Large intestine (tissue), 3 donors: ENCODE results near the gene ASTN2. TPM values are rescaled to one million over a fixed set of nuclear protein-coding genes. Genes with fewer than 3 reads are reported as not detected.
"Not testable (repeated sequence)": the region's sequence is repeated elsewhere in the genome, so short reads cannot be mapped to it uniquely, and the experiment has no call there.

ENCODE experiments used
- DNase-seq, 2 donors: peaks; one replicate each; pipeline versions ENCODE4 v3.0.0 to v3.0.0-alpha.2; 2013
- H3K27ac ChIP-seq: one replicate; pipeline ENCODE4 v1.5.1; 2013; ENCODE audit warnings: low read length
- H3K27me3 ChIP-seq: 2 replicates; pipeline ENCODE4 v1.6.1; 2013; ENCODE audit warnings: low read length; ENCODE audit not compliant: control insufficient read depth, insufficient read depth
- H3K36me3 ChIP-seq: 2 replicates; pipeline ENCODE4 v1.6.1; 2013; ENCODE audit warnings: low read length; ENCODE audit not compliant: control insufficient read depth, insufficient read depth
- H3K4me1 ChIP-seq: one replicate; pipeline ENCODE4 v1.6.1; 2013; ENCODE audit warnings: low read length; ENCODE audit not compliant: control insufficient read depth, insufficient read depth
- H3K4me3 ChIP-seq: one replicate; pipeline ENCODE4 v1.5.1; 2013; ENCODE audit warnings: low read length
- H3K9me3 ChIP-seq: one replicate; pipeline ENCODE4 v1.6.1; 2013; ENCODE audit warnings: mild to moderate bottlenecking, low read depth, low read length, moderate library complexity; ENCODE audit not compliant: control insufficient read depth
- WGBS: methylation state at CpG from one replicate; pipeline ENCODE4 v1.1.5; 2013; ENCODE audit warnings: low lambda C conversion rate; ENCODE audit not compliant: insufficient coverage; 5-methylcytosine and 5-hydroxymethylcytosine counted together
- polyA plus RNA-seq: library from polyadenylated mRNA; unstranded; fragments of 120-200 nt; gene quantifications from one replicate; pipeline ENCODE4 v1.2.1, GENCODE V29; 2013

The ASTN2 gene
- polyA plus RNA-seq, 1 donor, result 11.4 TPM

- WGBS, result no CpG with 5 or more reads among the region's 5 CpGs
- no peaks in the 10 kb centered on the region for H3K27me3 ChIP-seq
- no peak overlapping the region for H3K4me3 ChIP-seq
- H3K4me1 ChIP-seq, result no peaks in the 10 kb centered on the region
- no peaks in the 10 kb centered on the region for H3K9me3 ChIP-seq
- H3K36me3 ChIP-seq, result no peaks in the 10 kb centered on the region
- no peak overlapping the region for H3K27ac ChIP-seq
- DNase-seq, result no peak
These were observed 333.1 kb downstream of the ASTN2 start for GRCh38 chr9:117081641-117082317.

- Histone ChIP-seq H3K36me3 (no peaks in the 10 kb centered on the region), H3K9me3 (no peaks in the 10 kb centered on the region), H3K27me3 (no peaks in the 10 kb centered on the region), H3K27ac (no peak overlapping the region), H3K4me3 (no peak overlapping the region), H3K4me1 (no peaks in the 10 kb centered on the region)
- no CpG with 5 or more reads among the region's 2 CpGs for WGBS
- DNase-seq, result no peak
These were observed 334.0 kb downstream of the ASTN2 start for GRCh38 chr9:117080765-117081390.

DNA sequence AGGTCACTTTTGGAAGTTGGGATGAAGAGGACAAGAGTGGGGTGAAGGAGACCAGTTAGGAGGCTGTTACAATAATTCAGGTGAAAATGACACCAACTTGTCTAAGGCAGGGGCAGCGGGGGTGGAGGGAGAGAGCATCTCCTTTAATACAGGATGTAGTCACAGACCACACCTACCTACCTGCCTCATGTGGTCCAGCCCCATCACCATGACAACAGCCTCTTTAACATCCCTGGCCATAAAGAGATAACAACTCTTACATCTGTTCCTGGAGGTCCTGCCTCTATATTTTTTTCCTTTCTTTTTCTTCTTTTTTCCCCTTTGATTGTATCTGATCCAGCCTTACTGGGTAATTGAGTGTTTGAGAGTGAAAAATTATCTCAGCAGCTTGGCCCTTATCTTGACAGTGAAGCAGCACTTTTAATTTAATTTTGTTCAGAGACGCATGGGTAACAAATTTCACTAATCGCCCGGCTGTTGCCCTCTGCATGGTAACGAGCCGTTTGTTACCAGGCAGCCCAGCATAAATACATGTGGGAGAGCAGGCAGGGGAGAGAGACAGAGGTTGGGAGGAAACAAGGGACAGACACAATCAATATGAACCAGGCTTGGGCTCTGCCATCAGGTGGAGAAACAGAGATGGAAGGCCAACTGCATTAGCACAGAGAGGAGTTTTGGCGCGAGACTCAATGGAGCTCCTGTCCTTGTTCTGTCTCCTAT, 338.1 kb downstream of the ASTN2 start:
- WGBS, result 67% methylated on average over 3 of the region's 8 CpGs
- Histone ChIP-seq H3K36me3 (no peaks in the 10 kb centered on the region), H3K9me3 (no peaks in the 10 kb centered on the region), H3K27ac (no peak overlapping the region), H3K4me3 (no peak overlapping the region), H3K27me3 (no peaks in the 10 kb centered on the region), H3K4me1 (no peaks in the 10 kb centered on the region)
- peak in 1 of 2 donors; percentile 12 for DNase-seq

DNA sequence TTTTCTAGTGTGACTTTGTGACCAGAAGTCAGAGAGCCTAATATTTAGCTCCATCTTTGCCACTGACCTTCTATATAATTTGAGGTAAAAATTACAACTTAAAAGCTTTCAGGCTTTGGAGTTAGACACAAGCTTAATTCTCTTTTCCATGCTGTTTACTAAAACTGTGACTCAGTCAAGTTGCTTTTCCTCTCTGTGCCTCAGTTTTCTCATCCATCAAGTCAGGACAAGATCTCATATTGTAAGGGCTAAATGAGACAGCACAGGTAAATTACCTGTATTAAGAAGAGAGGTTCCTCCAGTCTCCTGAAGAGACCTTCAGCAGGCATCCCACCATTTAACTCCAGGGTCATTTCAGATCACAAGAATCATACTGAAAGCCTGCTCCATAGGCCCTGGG, 339.2 kb downstream of the ASTN2 start:
- Histone ChIP-seq H3K9me3 (no peaks in the 10 kb centered on the region), H3K4me3 (no peak overlapping the region), H3K27me3 (no peaks in the 10 kb centered on the region), H3K27ac (no peak overlapping the region), H3K36me3 (no peaks in the 10 kb centered on the region), H3K4me1 (no peaks in the 10 kb centered on the region)
- no peak for DNase-seq

DNA sequence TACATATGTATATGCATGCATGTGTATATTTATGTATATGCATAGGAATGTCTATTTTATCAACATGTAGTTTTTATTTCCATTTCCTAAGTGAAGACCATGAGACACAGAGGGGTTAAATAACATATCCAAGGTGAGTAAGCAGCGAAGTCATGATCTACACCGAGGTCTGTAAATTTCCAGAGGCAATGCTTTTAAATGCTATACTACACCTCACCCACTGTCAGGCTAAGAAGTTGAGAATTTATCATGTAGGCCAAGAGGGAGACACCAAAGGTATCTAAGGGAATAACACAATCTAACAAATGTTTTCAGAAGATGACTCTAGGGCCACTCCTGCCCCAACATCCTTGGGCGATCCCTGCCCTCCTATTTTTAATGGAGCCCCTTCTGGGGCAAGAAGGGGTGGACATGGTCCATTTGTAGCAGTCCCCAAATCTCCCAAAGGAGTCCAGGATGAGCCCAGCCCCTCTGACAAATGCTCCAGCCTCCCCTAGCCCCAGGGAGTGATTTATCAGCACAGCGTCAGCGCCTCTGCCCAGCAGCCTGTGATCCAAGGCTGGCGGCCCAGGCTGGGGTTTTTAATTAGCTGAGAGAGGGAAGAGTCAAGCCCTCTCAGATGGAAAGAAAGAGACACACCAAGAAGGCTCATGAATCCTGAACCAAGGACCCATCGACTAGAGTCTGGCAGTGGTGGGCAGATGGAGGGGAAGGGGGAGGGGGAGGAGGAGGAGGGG, 339.9 kb downstream of the ASTN2 start:
- Histone ChIP-seq H3K4me3 (no peak overlapping the region), H3K27me3 (no peaks in the 10 kb centered on the region), H3K9me3 (no peaks in the 10 kb centered on the region), H3K27ac (no peak overlapping the region), H3K36me3 (no peaks in the 10 kb centered on the region), H3K4me1 (no peaks in the 10 kb centered on the region)
- WGBS, result no CpG with 5 or more reads among the region's 7 CpGs
- DNase-seq, result no peak

DNA sequence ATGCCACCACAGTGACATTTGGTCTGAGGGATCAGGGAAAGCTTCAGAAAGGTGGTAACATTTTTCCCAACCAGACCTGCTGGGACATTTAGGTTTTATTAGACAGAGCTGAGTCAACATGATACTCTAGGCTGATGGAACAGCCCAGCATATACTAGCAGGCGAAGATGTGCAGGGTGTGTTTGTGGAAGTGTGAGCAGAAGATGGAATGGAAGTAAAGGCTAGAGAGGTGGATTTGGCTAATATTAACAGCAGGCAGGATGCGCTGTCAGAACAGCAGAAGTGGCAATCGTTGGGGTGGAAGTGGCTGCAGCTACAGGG, 340.6 kb downstream of the ASTN2 start:
- H3K4me1 ChIP-seq, result no peaks in the 10 kb centered on the region
- H3K27ac ChIP-seq, result no peak overlapping the region

GRCh38 chr9:117073539-117074341, 341.1 kb downstream of the ASTN2 start:
- DNase-seq, result no peak
- Histone ChIP-seq H3K4me1 (no peaks in the 10 kb centered on the region), H3K4me3 (no peak overlapping the region), H3K27ac (no peak overlapping the region), H3K27me3 (no peaks in the 10 kb centered on the region), H3K36me3 (no peaks in the 10 kb centered on the region), H3K9me3 (no peaks in the 10 kb centered on the region)
- WGBS, result 63% methylated on average over 5 of the region's 11 CpGs

More for the DNA sequence above, 340.6 kb downstream of the ASTN2 start:
- Histone ChIP-seq H3K27me3 (no peaks in the 10 kb centered on the region), H3K36me3 (no peaks in the 10 kb centered on the region), H3K4me3 (no peak overlapping the region), H3K9me3 (no peaks in the 10 kb centered on the region)
- WGBS, result 100% methylated on average over 1 of the region's 3 CpGs
- no peak for DNase-seq

GRCh38 chr9:117073071-117073470, 341.8 kb downstream of the ASTN2 start:
- Histone ChIP-seq H3K4me1 (no peaks in the 10 kb centered on the region), H3K9me3 (no peaks in the 10 kb centered on the region), H3K4me3 (no peak overlapping the region), H3K27me3 (no peaks in the 10 kb centered on the region), H3K36me3 (no peaks in the 10 kb centered on the region), H3K27ac (no peak overlapping the region)
- no peak for DNase-seq
- WGBS, result 100% methylated on average over 1 of the region's 4 CpGs

- H3K4me3 ChIP-seq, result no peak overlapping the region
- no peak for DNase-seq
- H3K4me1 ChIP-seq, result no peaks in the 10 kb centered on the region
- 79% methylated on average over 2 of the region's 3 CpGs for WGBS
- H3K9me3 ChIP-seq, result no peaks in the 10 kb centered on the region
- no peaks in the 10 kb centered on the region for H3K27me3 ChIP-seq
- no peak overlapping the region for H3K27ac ChIP-seq
- no peaks in the 10 kb centered on the region for H3K36me3 ChIP-seq
These were observed 342.6 kb downstream of the ASTN2 start for GRCh38 chr9:117072216-117072615.

- not testable (repeated sequence) for H3K36me3 ChIP-seq, DNase-seq, H3K4me3 ChIP-seq, H3K27ac ChIP-seq, H3K27me3 ChIP-seq, H3K9me3 ChIP-seq, H3K4me1 ChIP-seq
- no CpG with 5 or more reads among the region's 24 CpGs for WGBS
These were observed 343.1 kb downstream of the ASTN2 start for GRCh38 chr9:117071673-117072207.
